Stimulated activated CD8-positive, alpha-beta memory T cell treated with anti-CD3 and anti-CD28 coated beads, Interleukin-4, amount 100 ng/mL, for 48 hours (primary cell): Measurements from ENCODE around the gene GDF7.

Experiments used
- DNase-seq: peaks from one replicate; pipeline ENCODE4 v3.0.0-alpha.2; 2020

Gene GDF7

GRCh38 chr2:20629581-20630171 is 37.3 kb upstream of the GDF7 start:
- DNase-seq: no peak

GRCh38 chr2:20630967-20631366 is 36.0 kb upstream of the GDF7 start:
- no peak for DNase-seq

GRCh38 chr2:20631617-20632307 is 35.2 kb upstream of the GDF7 start:
- no peak for DNase-seq

- DNase-seq: no peak
Observed at GRCh38 chr2:20632446-20632990, 34.4 kb upstream of the GDF7 start.

- DNase-seq: no peak
Observed at GRCh38 chr2:20633001-20633400, 33.9 kb upstream of the GDF7 start.

- DNase-seq: no peak
Observed at GRCh38 chr2:20633794-20634506, 33.0 kb upstream of the GDF7 start.

- no peak for DNase-seq
Observed at GRCh38 chr2:20634507-20635112, 32.3 kb upstream of the GDF7 start.

- no peak for DNase-seq
Observed at GRCh38 chr2:20635113-20635510, 31.8 kb upstream of the GDF7 start.

- peak; percentile 76 for DNase-seq
Observed at GRCh38 chr2:20635675-20636584, 31.0 kb upstream of the GDF7 start.

GRCh38 chr2:20637147-20637546 is 29.8 kb upstream of the GDF7 start:
- DNase-seq: no peak

GRCh38 chr2:20638014-20638413 is 28.9 kb upstream of the GDF7 start:
- DNase-seq: no peak

- no peak for DNase-seq
Observed at GRCh38 chr2:20638646-20639430, 28.1 kb upstream of the GDF7 start.

GRCh38 chr2:20640411-20641122 is 26.4 kb upstream of the GDF7 start:
- DNase-seq: no peak

- DNase-seq: no peak
Observed at GRCh38 chr2:20641123-20641985, 25.6 kb upstream of the GDF7 start.

- DNase-seq: peak; percentile 84
Observed at GRCh38 chr2:20642055-20642971, 24.6 kb upstream of the GDF7 start.

- no peak for DNase-seq
Observed at GRCh38 chr2:20643060-20643459, 23.9 kb upstream of the GDF7 start.

- DNase-seq: no peak
Observed at GRCh38 chr2:20643826-20644225, 23.1 kb upstream of the GDF7 start.

GRCh38 chr2:20645301-20645701 is 21.6 kb upstream of the GDF7 start:
- DNase-seq: no peak

- DNase-seq: no peak
Observed at GRCh38 chr2:20645761-20646160, 21.2 kb upstream of the GDF7 start.
